Activated CD4-positive, alpha-beta memory T cell treated with anti-CD3 and anti-CD28 coated beads, Interleukin-2, amount 10 ng/mL, durations not matched to agents 7 days and 5 days (primary cell): Measurements from ENCODE around the gene MAFG. TPM values are rescaled to one million over a fixed set of nuclear protein-coding genes. Genes with fewer than 3 reads are reported as not detected.

Source experiments
- total RNA-seq, 2 experiments: library from RNA; stranded (reverse); gene quantifications; one replicate each; pipeline ENCODE4 v1.2.3, GENCODE V29; 2021

Gene MAFG
- total RNA-seq, 2 experiments from 2014 or later = 35.2 to 36.5 TPM

Other genes starting within 250 kb of the MAFG start
- 10 to 100 TPM; 17.5 to 17.8 TPM for gene ARL16, start 243.9 kb downstream of the MAFG start, total RNA-seq
- gene HGS, start 243.7 kb downstream of the MAFG start, total RNA-seq = 100 to 1,000 TPM; 122 to 130 TPM
- gene MRPL12, start 224.4 kb downstream of the MAFG start, total RNA-seq = 10 to 100 TPM; 57.2 to 59.6 TPM
- gene SLC25A10, start 215.5 kb downstream of the MAFG start, total RNA-seq = 10 to 100 TPM; 18.5 to 22.1 TPM
- gene GCGR, start 123.6 kb downstream of the MAFG start, total RNA-seq = not detected
- 10 to 100 TPM; 37.1 to 38.2 TPM for gene MCRIP1, start 94.4 kb downstream of the MAFG start, total RNA-seq
- not detected for gene PPP1R27, start 92.7 kb downstream of the MAFG start, total RNA-seq
- gene P4HB, start 67.2 kb downstream of the MAFG start, total RNA-seq = 100 to 1,000 TPM; 483 to 496 TPM
- 100 to 1,000 TPM; 636 to 661 TPM for gene ARHGDIA, start 56.4 kb downstream of the MAFG start, total RNA-seq
- 100 to 1,000 TPM; 159 to 160 TPM for gene ALYREF, start 36.1 kb downstream of the MAFG start, total RNA-seq
- gene ANAPC11, start 36.0 kb downstream of the MAFG start, total RNA-seq = 10 to 100 TPM; 95.9 to 98.4 TPM
- gene NPB, start 25.5 kb downstream of the MAFG start, total RNA-seq = under 1 TPM in 1 of 2 experiments, not detected in 1; 0.38 TPM
- gene PCYT2, start 16.3 kb downstream of the MAFG start, total RNA-seq = 10 to 100 TPM; 41.6 to 44.4 TPM
- 10 to 100 TPM; 55.8 to 58.4 TPM for gene SIRT7, start 9.6 kb downstream of the MAFG start, total RNA-seq
- 10 to 100 TPM; 25.8 to 34.7 TPM for gene PYCR1, start 9.6 kb upstream of the MAFG start, total RNA-seq
- gene MYADML2, start 19.5 kb upstream of the MAFG start, total RNA-seq = not detected
- under 1 TPM in 1 of 2 experiments, not detected in 1; 0.15 TPM for gene NOTUM, start 33.5 kb upstream of the MAFG start, total RNA-seq
- 10 to 100 TPM; 25.3 to 29.9 TPM for gene ASPSCR1, start 49.9 kb upstream of the MAFG start, total RNA-seq
- gene CENPX, start 95.1 kb upstream of the MAFG start, total RNA-seq = 10 to 100 TPM; 52.7 to 54.7 TPM
- 10 to 100 TPM; 34.8 to 35.5 TPM for gene LRRC45, start 95.6 kb upstream of the MAFG start, total RNA-seq
- 1 to 10 TPM; 7.9 to 8.1 TPM for gene RAC3, start 103.9 kb upstream of the MAFG start, total RNA-seq
- 10 to 100 TPM; 93.9 to 95.2 TPM for gene DCXR, start 110.0 kb upstream of the MAFG start, total RNA-seq
- 10 to 100 TPM; 26.3 to 28.4 TPM for gene RFNG, start 124.1 kb upstream of the MAFG start, total RNA-seq
- 10 to 100 TPM; 69.0 to 75.6 TPM for gene GPS1, start 124.2 kb upstream of the MAFG start, total RNA-seq
- 10 to 100 TPM; 98.8 to 99.3 TPM for gene DUS1L, start 138.1 kb upstream of the MAFG start, total RNA-seq
- 100 to 1,000 TPM; 181 to 191 TPM for gene FASN, start 170.5 kb upstream of the MAFG start, total RNA-seq